Activated gamma-delta T cell treated with anti-CD3 and anti-CD28 coated beads, Interleukin-2, amount 50 U/mL, for 16 hours (primary cell): Measurements from ENCODE around the gene RPL10.
A peak's percentile ranks its signal among the peaks of the same experiment; 100 is the strongest.

ENCODE experiments used
- DNase-seq: peaks from one replicate; pipeline ENCODE4 v3.0.0-alpha.2; 2020; ENCODE audit warnings: low read depth

Gene RPL10

DNA sequence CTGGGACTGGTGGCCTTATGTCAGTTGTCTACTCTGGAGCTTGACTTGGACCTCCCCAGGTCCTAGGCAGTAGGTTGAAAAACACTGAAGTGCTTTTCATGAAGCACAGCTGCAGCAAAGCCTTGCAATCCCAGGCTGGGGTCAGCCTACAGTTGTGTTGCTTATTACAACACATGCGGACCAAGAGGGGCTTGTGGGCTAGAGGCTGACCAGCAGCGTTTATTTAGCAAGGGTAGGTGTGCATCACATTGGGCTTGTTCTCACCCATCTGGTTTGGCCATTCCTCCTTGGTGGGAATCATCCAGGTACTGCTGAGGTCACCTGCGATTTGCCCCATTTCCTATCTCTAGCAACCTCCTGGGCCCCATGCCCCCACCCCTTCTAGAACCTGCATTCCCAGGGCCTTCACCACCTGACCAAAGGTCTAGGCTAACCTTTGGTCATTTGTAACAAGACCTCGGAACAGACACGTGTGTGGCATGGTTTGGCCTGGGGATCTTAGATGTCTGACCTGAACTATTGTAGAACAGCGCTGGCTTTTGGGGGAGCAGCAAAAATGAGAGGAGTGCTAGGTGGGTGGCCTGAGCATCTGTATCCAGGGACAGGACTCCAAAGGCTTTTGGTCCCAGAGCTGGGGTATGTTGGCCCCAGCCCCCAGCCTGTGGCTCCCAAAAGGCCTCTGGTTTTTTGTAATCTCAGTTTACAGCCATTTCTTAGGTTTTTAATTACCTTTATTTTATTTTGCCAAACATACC, 3.0 kb downstream of the RPL10 start:
- DNase-seq = no peak

DNA sequence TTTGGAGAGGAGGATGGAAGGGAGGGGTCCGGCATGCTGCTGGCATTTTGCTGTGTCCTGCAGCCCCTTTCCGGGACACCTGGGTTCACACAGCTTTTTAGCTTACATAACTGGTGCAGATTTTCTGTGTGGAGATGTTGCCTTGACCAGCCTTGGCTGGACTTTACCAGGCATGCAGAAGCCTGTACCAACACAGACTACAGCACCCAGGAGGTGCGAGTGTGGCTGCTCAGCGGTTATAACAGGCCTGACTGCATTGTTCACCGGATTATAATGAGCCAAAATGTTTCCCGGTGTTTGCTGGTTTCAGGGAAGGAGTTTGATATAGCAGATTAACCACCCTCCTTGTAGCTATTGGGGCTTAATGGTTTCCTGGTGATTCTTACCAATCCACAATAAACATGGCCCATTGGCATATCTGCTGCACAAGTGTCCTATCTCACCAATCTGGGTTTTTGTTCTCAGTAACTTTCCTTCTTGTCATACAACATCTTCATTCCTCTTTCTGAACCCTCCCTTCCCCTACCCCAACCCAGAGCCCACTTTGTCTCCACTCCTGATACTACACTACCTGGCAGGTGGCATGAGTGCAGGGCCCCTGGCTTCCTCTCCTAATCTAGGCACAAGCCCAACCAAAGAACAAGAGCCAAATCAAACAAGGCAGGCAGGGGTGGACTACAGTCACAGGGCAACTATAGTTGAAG, 3.9 kb downstream of the RPL10 start:
- DNase-seq = no peak

GRCh38 chrX:154402622-154403127, 4.5 kb downstream of the RPL10 start:
- DNase-seq = no peak

DNA sequence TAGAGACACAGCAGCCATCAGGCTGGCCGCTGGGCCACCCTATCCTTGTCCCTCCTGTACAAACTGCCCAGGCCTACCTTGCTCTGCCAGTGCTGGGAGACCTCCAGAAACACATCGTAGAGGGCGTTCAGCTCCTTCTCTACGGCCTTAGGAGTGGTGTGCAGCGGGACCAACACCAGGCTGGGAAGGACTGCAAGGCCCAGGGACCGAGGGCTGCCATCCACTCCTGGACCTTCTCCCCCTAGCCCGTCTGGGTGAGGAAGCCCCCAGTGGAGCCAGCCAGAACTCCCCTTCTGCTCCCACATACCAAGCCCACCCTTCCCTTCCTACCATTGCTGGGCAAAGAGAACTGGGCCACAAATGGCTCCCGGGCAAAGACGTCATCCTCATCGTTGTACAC, 5.0 kb downstream of the RPL10 start:
- DNase-seq = no peak

- DNase-seq = no peak
Observed at GRCh38 chrX:154403858-154404257, 5.7 kb downstream of the RPL10 start.

GRCh38 chrX:154404625-154405192, 6.5 kb downstream of the RPL10 start:
- no peak for DNase-seq

DNA sequence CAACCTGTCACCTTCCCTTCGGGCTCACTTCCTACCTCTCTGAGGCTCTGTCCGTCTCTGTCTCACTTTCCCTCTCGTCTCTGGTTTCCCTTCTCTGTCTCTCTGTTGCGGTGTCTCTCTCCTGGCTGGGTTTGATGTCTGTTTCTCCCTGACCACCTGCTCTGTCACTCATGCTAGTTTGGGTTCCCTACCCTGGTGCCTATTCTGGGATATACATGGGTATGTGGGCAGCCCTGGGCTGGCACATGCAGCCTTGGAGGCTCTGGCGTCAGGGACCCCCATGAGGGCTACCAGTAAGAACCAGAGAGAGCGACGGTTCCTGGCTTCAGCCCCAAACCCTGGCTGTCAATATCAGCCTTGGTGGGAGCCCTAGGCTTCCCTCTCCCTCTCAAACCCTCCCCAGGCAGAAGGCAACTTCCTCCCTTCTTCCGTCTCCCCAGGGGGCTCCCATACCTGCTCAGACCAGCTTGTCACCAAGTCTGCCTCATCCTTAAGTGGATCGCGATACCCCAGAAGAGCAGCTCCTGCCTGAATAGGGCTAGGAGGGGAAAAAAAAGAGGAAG, 10.6 kb downstream of the RPL10 start:
- DNase-seq = no peak

DNA sequence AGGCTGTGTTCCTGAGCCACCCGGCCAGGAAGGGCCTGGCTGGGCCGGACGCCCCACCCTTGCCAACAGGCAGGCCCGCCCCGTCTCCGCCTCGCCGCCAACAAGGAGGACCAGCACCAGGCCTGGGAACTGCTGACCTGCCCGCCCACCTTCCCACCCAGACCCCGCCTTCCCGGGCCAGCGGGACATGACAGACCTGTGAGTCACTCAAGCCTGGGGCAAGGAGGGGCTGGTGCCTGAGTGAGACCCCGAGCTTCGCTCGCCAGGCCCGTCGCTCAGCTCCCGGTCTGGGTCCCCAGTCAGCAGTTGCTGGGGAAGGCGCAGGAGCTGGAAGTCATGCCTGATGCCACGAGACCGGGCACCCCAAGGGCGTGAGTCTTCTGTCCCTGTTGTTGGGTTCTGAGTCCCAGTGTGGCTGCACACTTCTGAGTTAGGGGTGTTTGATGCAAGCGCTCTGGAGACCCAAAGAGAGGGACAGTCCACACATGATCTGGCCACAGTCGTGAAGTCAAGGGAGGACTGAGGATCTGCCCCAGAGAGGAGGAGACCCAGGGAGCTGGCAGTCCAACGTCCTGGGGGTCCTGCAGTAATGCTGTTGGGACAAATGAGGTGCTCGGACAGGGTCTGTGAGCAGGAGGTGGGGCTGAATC, 11.2 kb downstream of the RPL10 start, which contains the start of gene DNASE1L1:
TSS of gene DNASE1L1 (minus strand) at position 33 of the 650 bp plus-strand sequence. CDS start 3,686 bp downstream, outside the sequence.
- DNase-seq = no peak

DNA sequence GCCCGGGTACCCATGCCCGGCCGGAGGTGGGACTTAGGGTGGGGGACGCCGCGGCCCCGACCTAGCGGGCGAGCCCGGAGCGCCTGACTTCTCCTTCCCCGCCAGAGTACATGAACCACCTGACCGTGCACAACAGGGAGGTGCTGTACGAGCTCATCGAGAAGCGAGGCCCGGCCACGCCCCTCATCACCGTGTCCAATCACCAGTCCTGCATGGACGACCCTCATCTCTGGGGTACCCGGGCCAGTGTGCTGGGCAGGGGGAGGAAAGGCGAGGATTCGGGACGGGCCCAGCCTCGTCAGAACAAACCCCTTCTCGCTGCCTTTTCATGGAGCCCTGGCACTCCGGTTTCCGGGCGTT, 13.8 kb downstream of the RPL10 start:
- no peak for DNase-seq

DNA sequence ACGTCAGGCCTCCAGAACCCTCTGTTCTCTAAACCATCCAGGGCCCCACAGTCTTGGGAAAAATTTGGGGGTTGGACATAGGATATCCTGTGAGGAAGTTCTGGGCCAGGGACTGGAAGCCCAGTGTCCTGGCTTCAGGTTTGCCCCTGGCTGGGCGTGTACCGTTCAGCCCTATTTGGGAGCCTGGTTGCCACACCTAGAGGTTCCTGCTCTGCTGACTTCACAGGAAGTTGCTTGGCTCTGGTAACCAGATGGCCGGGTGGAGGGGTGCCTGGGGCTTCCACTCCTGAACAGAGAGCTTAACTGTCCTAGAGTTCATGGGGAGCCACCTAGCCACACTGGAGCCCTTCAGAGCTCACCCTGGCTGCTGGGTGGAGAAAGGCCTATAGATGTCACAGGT, 14.3 kb downstream of the RPL10 start:
- no peak for DNase-seq

- no peak for DNase-seq
Observed at GRCh38 chrX:154413142-154413541, 15.0 kb downstream of the RPL10 start.

GRCh38 chrX:154417157-154417556, 19.0 kb downstream of the RPL10 start:
- DNase-seq = no peak

DNA sequence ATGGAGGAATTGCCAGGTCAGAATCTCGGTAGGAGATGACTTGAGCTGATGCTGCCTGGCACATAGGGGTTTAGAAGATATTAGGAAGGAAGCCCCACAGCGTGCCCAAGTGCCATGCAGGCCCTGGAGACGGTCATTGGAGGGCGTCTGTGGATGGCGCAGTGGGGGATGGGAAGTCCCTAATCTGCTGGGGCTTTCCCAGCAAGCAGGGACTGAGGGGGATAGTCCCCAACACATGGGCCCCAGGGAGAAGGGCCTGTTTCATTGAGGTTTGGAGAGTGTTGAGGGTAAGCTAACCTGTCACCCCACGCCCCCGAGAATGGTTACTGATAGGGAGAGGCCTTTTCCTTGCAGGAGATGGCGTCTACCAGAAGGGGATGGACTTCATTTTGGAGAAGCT, 21.0 kb downstream of the RPL10 start:
- DNase-seq = no peak

DNA sequence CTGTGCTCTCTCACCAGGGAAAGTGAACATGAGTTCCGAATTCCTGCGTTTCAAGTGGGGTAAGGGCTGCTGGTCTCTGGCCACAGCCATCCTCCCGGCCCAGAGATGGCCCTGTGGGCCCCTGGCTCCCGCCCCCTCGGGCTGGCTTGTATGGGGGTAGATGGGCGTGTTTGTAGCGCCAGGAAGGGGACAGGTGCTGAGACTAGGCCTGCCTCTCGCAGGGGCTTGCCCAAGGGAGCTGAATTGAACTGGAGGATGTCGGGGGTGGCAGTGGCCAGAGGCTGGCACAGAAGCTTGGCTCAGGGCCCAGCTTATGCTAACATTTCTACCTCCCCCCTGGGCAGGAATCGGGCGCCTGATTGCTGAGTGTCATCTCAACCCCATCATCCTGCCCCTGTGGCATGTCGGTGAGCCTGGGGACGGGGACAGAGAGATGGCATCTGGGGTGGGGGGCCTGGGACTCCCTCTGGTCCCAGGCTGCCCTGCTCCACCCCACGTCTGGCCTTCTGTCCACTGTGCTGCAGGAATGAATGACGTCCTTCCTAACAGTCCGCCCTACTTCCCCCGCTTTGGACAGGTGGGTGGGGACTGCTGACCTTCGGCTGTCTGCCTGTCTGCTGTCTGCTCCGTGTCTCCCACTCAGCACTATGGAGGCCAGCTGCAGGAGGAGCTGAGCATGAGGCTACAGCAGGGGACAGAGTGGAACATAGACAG, 21.7 kb downstream of the RPL10 start:
- DNase-seq = no peak

DNA sequence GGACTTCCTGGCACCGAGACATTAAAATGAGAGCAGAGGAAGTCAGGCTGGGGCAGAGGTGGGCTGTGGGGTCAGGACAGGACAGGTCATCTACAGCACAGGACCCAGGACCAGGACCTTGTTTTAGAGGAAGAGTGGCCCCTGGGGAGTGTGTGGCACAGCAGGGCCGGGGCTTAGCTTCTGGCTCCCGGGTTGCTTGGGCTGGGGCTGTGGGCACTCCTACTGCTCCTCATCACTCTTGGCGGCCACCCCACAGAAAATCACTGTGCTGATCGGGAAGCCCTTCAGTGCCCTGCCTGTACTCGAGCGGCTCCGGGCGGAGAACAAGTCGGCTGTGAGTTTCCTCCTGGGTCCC, 22.2 kb downstream of the RPL10 start:
- DNase-seq = no peak

DNA sequence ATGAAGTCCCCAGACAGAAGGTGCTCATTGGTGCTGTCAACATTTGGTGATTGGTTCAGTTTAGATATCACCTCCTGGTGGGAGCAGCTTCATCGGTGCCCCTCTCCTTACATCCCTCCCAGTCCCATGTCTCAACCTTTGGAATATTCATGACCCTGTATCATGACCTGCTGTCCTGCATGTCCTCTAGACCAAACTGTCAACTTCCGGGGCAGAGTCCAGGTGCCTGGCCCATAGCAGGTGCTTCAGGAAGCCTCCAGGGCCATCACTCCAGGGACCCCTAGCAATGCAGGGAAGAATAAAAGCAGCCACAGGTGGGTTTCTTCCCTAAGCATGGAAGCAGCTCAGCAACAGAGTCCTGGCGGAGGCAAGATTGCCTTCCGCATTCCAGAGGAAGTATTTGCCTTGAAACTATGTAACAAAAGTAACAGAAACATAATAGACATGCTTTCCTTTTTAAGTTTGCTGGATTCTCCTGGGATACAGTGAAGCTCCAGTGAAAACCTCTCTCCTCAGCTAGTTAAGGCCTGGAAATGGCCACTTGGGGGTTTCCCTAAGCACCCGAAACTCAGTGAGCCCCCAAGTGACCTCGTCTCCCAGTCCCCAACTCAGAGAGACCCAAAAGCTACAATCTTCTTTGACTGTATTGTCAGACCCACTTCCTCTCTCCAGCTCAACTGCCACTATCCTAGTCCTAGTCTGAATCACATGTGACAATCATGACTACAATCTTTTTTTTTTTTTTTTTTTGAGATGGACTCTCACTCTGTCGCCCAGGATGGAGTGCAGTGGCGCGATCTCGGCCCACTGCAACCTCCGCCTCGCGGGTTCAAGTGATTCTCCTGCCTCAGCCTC, 29.0 kb downstream of the RPL10 start:
- no peak for DNase-seq

DNA sequence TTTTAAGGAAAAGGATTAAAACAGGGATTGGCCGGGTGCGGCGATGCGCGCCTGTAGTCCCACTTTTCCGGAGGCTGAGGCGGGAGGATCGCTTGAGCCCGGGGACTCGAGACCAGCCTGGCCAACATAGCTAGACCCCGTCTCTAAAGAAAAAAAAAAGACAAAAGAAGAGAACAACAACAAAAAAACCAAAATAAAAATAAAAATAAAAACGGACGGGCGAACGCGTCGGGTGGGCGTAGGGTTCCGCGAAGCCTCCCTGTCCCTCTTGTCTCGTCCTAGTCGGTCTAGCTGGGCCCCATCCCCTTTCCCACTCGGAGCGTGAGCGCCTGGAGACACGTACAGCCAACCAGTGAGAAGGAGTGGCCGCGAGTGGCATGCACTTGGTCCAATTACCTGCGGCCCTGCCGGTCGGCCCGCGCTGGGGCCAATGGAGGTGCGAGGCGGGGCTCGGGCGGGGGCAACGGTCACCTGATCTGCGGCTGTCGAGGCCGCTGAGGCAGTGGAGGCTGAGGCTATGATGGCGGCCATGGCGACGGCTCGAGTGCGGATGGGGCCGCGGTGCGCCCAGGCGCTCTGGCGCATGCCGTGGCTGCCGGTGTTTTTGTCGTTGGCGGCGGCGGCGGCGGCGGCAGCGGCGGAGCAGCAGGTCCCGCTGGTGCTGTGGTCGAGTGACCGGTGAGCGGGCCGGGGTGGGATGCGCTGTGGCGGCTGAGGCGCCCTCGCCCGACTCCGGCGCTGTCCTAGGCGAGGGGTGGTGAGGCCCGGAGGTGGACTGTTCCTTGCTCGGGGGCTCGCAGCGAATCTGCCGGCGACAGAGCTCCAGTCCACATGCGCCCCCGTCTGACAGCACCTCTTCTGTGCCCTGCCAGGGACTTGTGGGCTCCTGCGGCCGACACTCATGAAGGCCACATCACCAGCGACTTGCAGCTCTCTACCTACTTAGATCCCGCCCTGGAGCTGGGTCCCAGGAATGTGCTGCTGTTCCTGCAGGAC, 30.3 kb downstream of the RPL10 start, which contains the start of gene ATP6AP1:
TSS of gene ATP6AP1 (plus strand) at position 502 of the 996 bp plus-strand sequence. CDS start at position 518, 16 bp downstream.
- DNase-seq = peak; percentile 80

DNA sequence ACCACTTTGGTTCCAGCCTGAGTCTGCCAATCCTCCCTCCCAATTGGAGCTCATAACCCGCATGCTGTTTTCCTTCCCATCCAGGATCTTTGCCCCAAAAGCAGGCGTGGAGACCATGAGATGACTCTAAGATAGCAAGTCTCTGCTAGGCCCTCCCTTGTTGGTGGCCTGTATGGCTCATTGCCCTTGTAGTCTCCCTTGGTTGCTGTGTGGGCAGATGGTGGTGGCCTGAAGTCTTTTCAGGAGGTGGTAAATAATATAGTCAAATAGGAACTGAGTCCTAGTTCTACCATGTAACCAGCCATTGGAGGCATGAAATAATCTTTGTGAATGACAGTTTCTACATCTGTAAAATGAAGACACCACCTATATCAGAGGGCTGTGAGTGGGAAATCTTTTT, 31.5 kb downstream of the RPL10 start:
- no peak for DNase-seq

GRCh38 chrX:154430479-154430878, 32.3 kb downstream of the RPL10 start:
- DNase-seq = no peak
